NT2/D1 (cell line): ENCODE measurements around the gene ZFP36L1.

ENCODE experiments used
- SUZ12 ChIP-seq: IDR thresholded peaks from 2 replicates; pipeline ENCODE4 v1.6.1; 2011; ENCODE audit not compliant: insufficient read length, insufficient read depth; ENCODE audit errors: extremely low read depth
- YY1 ChIP-seq: IDR thresholded peaks from 2 replicates; pipeline ENCODE4 v1.6.1; 2011; ENCODE audit not compliant: insufficient read length, insufficient read depth
- ZNF274 ChIP-seq: IDR thresholded peaks from 2 replicates; pipeline ENCODE4 v1.6.1; 2011; ENCODE audit warnings: mild to moderate bottlenecking, low read depth, low read length

DNA sequence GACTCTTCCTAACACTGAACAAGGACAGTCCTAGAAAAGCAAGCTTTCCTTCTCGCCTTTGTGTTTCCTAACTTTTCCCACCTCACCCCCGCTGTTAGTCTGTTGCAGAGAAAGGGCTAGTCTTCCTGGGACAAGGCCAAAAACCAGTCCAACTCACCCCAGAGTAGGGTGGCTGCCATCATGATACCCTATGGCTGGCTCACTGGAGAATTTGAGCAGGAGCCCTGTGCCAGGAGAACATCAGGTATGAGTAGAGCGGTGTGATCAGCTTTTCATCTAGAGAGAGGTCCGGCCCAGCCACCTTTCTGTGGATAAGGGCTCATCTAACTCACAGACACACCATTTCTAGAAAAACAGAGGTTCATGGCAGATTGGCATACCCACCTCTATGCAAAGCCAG is 16.7 kb upstream of the ZFP36L1 start:
- no peak for TF ChIP-seq ZNF274
- TF ChIP-seq SUZ12: no peak
- no peak for TF ChIP-seq YY1
